Activated CD4-positive, alpha-beta T cell treated with anti-CD3 and anti-CD28 coated beads, Interleukin-2, amount 50 U/mL, for 4 hours (primary cell): ENCODE data around the gene SLC44A1.

Source experiments
- DNase-seq, 2 experiments: peaks; one replicate each; pipeline ENCODE4 v3.0.0-alpha.2; 2020

Gene SLC44A1

DNA sequence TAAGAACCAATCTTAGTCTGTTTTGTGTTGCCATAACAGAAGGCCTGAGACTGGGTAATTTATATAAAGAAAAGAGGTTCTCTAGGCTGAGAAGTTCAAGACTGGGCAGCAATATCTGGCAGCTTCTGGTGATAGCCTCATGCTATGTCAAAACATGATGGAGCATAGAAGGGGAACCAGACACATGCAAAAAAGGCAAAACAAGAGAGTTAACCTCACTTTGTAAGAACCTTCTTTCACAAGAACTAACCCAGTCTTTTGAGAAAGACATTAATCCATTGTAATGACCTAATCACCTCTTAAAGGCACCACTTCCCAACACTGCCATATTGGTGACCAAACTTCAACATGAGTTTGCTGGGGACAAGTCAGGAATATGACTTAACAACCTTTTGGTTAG, 240.7 kb downstream of the SLC44A1 start:
- no peak for DNase-seq
